ENCODE data around the gene IFFO2.

Gene IFFO2

DNA sequence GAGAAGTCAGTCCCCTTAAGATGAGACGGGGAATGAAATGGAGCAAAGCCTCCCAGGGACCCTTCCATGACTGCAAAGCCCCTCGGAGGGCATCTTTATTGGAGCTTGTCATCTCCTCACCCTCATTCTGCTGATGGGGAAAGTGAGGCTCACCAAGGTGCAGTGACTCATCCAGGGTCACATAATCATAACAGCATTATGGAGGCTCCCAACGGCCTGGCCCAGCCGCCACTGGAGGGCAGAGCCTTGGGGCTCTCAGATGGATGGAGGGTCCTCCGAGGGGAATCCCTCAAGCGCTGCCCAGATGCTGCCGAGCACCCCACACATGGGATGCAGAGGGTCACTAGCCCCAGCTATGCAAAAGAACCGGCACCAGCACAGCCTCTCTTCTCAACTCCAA lies 18.9 kb downstream of the IFFO2 start:
- no peak for DNase-seq (ENCODE audit: low spot score)
- TF ChIP-seq, protein P1, sequence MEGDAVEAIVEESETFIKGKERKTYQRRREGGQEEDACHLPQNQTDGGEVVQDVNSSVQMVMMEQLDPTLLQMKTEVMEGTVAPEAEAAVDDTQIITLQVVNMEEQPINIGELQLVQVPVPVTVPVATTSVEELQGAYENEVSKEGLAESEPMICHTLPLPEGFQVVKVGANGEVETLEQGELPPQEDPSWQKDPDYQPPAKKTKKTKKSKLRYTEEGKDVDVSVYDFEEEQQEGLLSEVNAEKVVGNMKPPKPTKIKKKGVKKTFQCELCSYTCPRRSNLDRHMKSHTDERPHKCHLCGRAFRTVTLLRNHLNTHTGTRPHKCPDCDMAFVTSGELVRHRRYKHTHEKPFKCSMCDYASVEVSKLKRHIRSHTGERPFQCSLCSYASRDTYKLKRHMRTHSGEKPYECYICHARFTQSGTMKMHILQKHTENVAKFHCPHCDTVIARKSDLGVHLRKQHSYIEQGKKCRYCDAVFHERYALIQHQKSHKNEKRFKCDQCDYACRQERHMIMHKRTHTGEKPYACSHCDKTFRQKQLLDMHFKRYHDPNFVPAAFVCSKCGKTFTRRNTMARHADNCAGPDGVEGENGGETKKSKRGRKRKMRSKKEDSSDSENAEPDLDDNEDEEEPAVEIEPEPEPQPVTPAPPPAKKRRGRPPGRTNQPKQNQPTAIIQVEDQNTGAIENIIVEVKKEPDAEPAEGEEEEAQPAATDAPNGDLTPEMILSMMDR (IDR thresholded peaks at IDR 0.05), result no peak
- Histone ChIP-seq H3K4me3 (no peak overlapping the region), H3K27ac (no peak overlapping the region)

GRCh38 chr1:18936814-18937481 lies 19.5 kb downstream of the IFFO2 start:
- no peak overlapping the region for H3K27ac ChIP-seq
- no peak for DNase-seq (ENCODE audit: low spot score)

GRCh38 chr1:18936471-18936813 lies 20.0 kb downstream of the IFFO2 start:
- TF ChIP-seq, protein P1 (IDR thresholded peaks at IDR 0.05), result no peak
- no peak for DNase-seq (ENCODE audit: low spot score)
- Histone ChIP-seq H3K4me3 (no peak overlapping the region), H3K27ac (no peak overlapping the region)

More at GRCh38 chr1:18936814-18937481, 19.5 kb downstream of the IFFO2 start:
- TF ChIP-seq, protein P1 (IDR thresholded peaks at IDR 0.05), result no peak
- H3K4me3 ChIP-seq, result no peak overlapping the region

DNA sequence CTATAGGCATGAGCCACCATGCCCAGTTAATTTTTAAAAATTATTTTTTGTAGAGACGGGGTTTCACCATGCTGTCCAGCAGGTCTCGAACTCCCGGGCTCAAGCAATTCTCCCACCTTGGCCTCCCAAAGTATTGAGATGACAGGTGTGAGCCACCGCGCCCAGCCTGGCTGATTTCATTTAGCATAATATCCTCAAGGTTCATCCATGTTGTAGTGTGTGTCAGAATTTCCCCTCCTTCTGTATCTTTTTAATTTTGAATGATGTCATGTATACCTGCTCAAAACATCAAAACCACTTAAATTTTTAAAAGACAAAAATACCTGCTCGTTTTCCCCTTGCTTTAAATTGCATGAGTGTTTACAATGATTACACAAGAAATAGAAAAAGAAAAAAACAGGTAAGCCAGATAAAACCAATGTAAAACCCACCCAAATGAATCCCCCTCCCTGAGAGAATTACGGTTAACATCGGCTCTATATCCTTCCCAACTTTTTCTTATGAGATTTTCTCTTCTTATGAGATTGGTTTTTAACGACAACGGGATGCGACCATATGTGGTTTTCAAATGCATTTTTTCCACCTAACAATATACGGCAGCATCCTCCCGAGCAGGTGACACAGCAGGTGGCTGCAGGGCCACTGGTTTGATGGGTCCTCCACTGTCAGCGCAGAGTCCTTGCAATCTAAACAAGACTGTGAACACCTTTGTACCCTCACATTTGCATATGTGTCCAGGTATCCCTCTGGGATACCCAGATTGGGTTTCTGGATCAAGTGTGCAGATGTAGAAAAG lies 22.1 kb downstream of the IFFO2 start:
- no peak for DNase-seq (ENCODE audit: low spot score)
- Histone ChIP-seq H3K27ac (no peak overlapping the region), H3K4me3 (no peak overlapping the region)
- TF ChIP-seq, protein P1 (IDR thresholded peaks at IDR 0.05), result no peak

DNA sequence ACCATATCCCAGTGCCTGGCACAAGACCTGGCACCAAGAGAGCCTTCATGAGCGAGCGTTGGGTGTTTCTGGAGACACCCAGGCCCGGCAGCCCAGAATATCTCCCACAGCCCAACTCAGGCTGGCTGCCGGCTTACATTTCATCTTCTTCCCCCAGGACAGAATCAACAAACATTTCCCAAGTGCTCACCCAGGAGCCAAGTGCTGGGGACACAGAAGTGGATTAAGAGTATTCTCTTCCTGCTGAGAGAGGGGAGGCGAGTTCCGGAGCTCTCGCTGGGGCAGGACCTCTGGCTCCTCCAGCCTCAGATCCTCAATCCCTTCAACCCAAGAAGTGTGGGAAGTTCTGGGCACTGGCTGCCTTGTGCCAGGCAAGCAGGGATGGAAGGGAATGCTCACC lies 23.6 kb downstream of the IFFO2 start:
- no peak overlapping the region for H3K27ac ChIP-seq
- TF ChIP-seq, protein P1 (IDR thresholded peaks at IDR 0.05), result no peak
- no peak for DNase-seq (ENCODE audit: low spot score)
- H3K4me3 ChIP-seq, result no peak overlapping the region

DNA sequence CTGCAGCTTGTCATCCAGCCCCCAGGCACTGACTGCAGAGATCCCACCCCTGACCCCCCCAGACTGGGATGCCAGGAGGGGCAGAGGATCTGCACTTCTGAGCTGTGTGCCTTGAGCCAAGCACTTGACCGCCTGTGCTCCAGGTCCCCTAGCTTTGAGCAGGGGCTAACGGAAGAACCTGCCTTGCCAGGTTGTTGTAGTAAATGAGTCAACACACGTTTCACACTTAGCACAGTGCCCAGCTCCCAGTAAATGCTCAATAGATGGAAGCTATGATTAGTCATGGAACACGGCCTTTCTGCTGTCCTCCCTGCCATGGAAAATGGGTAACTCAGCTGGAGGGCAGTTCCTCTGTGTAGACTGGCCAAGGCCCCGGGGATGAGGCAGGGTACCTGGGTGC lies 24.1 kb downstream of the IFFO2 start:
- H3K27ac ChIP-seq, result no peak overlapping the region

More for the DNA sequence above, 24.1 kb downstream of the IFFO2 start:
- no peak overlapping the region for H3K4me3 ChIP-seq
- TF ChIP-seq, protein P1 (IDR thresholded peaks at IDR 0.05), result no peak
- no peak for DNase-seq (ENCODE audit: low spot score)
